Left kidney (tissue), 2 donors: Measurements from ENCODE around the gene IFFO2. TPM values are rescaled to one million over a fixed set of nuclear protein-coding genes. Genes with fewer than 3 reads are reported as not detected.
"Not testable (repeated sequence)": the region's sequence is repeated elsewhere in the genome, so short reads cannot be mapped to it uniquely, and the experiment has no call there.

Experiments used
- DNase-seq: peaks from one replicate; pipeline ENCODE4 v3.0.0-alpha.2; 2013
- polyA plus RNA-seq: library from polyadenylated mRNA; unstranded; fragments of 120-200 nt; gene quantifications from one replicate; pipeline ENCODE4 v1.2.1, GENCODE V29; 2013; ENCODE audit not compliant: insufficient read length

IFFO2 gene
- polyA plus RNA-seq, 1 donor: 26.6 TPM

DNA sequence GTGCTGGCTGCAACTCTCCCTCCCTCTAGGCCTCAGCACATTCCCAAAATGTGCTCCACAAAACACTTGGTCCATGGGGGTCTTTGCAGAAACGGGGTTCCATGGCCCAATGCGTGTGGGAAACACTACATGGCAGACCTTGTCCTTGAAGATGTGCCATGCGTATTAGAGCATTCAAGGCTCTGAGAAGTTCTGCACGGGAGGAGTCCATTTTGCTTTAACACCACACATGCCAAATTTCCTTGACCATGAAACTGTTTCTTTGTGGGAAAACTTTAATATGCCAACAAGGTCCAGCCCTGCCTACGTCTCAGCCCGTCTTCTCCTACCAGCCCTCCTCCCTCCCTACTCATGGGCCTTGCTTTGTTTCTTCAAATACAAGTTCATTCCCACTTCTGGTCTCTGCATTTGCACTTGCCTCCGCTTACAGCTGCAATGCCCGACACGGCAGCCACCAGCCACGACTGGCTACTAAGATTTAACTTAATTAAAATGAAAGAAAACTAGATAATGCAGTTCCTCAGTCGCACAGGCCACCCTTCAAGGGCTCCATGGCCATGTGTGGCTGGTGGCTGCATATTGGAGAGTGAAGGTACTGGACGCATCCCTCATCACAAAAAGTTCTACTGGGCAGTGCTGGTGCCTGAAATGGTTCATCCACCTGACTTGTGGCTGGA, 77.8 kb downstream of the IFFO2 start:
- no peak for DNase-seq

DNA sequence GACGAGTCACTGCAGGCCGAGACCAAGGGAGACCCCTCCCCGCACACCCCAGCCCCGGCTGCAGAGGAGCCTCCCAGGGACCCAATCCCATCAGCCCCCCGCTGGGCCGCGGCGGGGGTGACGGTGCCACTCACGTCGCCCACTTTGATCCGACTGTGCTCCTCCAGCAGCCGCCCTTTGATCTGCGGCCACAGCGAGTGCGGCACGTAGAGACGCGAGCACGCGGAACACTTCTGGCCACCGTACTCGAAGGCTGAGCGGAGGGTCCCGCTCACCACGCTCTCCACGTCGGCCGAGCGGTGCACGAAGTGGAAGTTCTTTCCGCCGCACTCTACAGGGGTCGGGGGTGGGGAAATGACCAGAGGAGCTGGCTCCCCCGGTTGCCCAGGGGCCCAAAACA, 79.2 kb downstream of the IFFO2 start:
- DNase-seq: no peak

DNA sequence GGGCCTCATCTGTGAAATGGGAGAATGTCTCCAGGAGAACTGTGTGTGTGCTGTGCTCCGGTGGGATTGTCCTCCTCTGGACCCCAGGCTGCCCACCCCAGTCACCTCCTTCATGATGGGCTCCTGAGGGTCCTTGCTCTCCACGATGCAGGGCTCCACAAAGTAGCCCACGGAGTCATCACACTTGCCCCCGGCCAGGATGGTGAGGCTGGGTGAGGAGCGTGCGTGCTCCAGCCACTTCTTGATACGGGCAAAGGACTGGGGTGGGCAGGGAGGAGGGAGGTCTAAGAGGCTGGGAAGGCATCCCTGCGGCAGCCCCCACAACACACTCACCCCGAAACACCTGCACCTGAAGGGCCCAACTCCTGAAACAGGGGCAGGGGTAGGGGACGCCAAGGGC, 80.3 kb downstream of the IFFO2 start:
- DNase-seq: no peak

- no peak for DNase-seq
Measured at GRCh38 chr1:18875796-18876128, 80.7 kb downstream of the IFFO2 start.

DNA sequence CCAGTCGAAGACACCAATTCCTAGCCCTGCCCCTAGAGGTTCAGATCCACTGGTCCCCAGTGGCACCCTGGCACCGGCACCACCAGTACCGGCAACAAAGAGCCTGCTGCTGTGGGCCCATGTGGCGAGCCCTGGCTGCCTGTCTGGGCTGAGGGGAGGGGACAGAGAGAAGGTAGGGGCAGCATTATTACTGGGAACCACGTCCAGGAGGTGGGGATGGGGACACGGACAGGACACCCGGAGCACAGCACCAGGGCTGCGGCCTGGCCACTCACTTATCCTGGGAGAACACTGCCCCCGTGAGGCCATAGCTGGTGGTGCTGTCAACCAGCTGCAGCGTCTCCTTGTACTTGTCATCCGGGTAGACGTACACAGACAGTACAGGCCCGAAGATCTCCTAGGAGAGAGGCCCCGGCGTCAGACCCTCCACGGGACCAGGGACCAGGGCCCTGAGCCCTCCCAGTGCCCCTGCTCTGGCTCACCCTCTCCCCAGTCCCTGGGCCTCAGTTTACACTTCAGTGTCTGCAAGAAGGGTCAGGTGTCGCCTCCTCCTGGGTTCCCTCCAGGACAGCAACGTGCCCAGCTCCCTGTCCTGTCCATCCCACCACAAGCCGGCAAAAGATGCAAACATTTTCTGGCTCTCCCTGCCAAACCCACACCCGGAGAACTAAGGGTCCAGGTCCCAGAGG, 81.2 kb downstream of the IFFO2 start:
- DNase-seq: peak; percentile 84

DNA sequence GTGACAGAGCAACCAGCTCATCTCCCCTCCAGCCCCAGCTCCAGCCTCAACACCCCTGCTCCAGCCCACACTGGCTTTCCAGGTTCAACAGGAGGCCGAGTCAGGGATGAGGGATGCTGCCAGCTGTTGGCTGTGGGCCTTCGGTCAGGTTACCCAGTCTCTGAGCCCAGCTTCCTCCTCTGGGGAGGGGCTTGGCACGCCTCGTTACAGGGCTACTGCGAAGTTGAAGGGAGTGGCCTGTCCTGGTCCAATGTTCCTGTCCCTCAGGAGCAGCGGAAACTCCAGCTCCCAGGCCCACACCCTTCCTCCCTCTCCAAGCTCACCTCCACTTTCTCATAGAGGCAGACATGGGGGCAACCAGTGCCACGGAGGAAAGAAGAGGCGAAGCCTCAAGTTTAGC, 81.9 kb downstream of the IFFO2 start:
- no peak for DNase-seq

GRCh38 chr1:18874036-18874435, 82.4 kb downstream of the IFFO2 start:
- no peak for DNase-seq

DNA sequence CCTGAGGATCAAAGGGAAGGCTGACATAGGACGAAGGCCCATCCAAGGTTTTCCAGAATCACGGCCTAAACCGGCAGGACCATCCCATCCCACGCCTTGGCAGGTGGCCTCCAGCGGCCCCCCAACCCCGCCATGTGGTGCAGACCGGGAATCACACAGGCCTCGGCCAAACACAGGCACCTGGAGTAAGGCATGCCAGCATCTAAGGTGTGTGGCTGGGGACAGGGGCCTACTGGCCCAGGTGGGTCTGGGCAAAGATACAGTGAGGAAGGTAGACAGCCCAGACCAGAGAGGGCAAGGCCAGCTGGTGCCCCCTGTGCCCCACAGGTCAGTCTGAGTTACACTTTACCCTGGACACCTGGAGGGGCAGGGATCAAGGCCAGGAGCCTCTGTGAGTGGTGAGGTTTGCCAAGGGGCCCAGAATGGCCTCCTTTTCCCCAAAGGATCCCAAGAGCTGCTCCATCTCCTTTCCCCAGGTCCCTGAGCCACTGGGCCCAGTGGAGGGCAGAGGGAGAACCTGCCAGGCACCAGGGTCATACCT, 84.3 kb downstream of the IFFO2 start:
- DNase-seq: no peak

- no peak for DNase-seq
Measured at GRCh38 chr1:18871401-18872070, 84.9 kb downstream of the IFFO2 start.

DNA sequence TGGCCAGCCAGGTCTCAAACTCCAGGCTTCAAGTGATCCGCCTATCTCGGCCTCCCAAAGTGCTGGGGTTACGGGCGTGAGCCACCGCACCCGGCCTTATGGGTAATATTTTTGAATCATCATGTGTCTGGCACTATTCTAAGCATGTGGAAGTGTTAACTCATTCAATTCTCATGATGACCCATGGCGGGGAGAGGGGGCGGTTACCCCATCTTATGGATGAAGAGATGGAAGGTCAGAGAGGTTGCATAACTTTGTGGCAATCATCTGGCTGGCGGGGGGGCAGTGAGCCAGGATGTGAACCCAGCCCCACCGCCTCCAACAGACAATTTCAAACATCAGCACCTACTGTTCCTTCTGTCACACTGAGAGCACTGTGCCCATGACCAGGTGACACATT, 85.5 kb downstream of the IFFO2 start:
- no peak for DNase-seq

GRCh38 chr1:18870595-18870865, 85.9 kb downstream of the IFFO2 start:
- DNase-seq: not testable (repeated sequence)

- DNase-seq: no peak
Measured at GRCh38 chr1:18869847-18870594, 86.5 kb downstream of the IFFO2 start.

DNA sequence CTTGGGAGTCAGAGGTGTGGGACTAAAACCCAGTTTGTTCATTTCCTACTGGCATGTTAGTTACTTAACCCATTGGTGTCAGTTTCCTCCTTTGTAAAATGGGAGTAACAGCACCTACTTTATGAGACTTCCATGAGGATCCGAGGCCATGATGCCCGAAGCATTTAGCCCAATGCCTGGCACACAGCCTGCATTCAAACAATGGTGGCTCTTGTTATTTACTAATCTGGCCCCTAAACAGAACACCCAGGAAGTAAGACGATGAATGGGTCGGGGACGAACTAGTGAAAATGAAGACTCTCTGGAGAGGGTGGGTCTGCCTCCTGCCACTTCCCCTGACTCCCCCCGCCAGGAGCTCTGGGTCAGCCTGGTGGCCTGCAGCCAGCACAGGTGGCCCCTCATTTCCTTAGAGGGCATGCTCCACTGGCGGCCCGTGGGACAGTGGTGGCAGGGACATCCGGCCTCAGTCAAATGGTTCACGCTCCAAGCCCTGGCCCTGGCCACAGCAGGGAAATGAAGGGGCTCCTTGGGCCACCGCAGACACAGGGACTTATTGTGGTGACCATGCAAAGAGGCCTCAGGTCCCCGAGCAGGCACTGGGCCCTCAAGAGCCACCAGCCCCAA, 87.6 kb downstream of the IFFO2 start:
- no peak for DNase-seq

GRCh38 chr1:18868354-18868753, 88.1 kb downstream of the IFFO2 start:
- no peak for DNase-seq

DNA sequence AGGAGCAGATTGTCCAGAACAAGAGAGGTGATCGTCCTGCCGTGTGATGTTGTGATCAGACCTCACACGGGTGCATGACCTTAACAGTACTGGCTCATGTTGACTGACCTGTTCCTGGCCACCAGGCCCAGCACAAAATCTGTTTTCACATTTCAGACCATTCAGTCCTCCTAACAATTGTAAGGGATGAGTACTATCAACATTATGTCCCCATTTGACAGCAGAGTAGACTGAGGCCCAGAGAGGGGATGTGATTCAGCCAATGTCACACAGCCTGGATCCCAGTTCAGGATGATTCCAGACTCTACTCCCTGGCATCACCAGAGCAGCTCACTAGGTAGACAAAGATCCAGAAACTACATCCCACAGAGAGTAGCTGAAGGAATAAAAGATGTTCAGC, 89.6 kb downstream of the IFFO2 start:
- no peak for DNase-seq

- DNase-seq: no peak
Measured at GRCh38 chr1:18866314-18866713, 90.2 kb downstream of the IFFO2 start.

DNA sequence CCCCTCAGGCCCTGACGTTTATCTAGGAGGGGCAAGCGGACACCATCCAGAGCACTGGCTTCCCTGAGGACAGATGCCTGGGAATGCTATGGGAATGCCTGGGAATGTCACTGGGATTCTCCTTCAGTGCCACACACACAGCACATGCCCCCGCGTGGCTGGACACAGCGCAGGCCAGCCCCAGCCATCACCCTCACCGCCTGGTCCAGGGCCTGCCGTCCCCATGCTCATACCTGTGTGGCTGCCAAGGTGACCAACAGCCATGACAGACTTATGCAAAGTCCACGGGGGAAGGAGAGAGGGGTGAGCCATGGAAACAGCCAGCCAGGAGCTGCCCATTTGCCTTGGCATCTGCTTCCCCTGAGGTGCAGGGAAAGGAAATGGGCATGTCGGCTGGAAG, 91.3 kb downstream of the IFFO2 start:
- no peak for DNase-seq

DNA sequence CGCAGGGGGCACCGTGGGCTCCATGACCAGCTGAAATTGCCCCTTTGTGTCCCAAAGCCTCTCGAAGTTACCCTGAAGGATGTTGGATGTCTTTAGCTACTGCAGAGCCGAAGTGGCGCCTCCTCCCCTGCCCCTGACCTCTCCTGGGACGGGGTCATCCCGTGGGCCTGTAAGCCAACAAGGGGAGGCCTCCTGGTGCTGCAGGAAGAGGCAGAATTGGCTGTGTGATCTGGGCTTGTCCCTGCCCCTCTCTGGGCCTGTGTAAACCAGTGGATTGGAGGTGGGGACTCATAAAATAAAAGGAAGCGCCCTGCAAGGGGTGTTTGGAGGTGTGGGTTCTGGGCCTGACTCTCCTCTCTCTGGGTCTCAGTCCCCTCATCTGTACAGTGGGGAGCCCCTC, 94.9 kb downstream of the IFFO2 start:
- no peak for DNase-seq

DNA sequence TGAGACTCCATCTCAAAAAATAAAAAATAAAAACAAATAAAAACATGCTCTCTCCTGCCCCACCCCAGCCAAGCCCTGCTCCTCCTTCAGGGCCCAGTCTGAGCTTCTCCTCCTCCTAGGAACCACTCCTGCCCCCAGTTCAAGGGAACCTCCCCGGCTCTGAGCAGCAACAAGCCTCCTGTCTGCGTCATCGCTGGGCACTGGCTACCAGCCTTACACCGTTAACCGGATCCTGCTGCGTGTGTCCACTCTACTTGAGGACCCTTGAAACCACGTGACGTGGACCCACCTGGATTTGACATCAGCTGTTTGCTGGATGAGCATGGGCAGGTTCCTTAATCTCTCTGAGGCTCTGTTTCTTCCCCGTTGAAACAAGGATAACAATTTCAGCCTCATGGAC, 95.4 kb downstream of the IFFO2 start:
- no peak for DNase-seq

GRCh38 chr1:18859560-18859959, 96.9 kb downstream of the IFFO2 start, which contains the start of gene TAS1R2:
Gene TAS1R2, minus strand, starts transcription at chr1:18859660. Its CDS starts 0 bp downstream, at chr1:18859660.
- no peak for DNase-seq

DNA sequence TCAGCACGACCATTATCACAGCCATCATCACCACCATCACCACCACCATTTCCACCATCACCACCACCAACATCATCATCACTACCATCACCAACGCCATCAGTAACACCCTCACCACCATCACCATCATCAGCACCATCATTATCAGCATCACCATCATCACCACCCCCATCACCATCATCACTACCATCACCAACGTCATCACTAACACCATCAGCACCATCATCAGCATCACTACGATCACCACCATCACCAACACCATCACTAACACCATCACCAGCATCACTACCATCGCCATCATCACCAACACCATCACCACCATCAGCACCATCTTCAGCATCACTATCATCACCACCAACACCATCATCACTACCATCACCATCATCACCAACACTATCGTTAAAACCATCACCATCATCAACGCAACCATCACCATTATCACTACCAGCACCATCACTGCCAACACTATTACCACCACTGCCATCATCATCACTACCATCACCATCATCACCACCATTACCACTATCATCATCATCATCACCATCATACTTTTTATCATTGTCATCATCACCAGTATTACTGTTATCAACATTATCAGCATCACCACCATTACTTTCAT, 98.3 kb downstream of the IFFO2 start:
- DNase-seq: no peak

DNA sequence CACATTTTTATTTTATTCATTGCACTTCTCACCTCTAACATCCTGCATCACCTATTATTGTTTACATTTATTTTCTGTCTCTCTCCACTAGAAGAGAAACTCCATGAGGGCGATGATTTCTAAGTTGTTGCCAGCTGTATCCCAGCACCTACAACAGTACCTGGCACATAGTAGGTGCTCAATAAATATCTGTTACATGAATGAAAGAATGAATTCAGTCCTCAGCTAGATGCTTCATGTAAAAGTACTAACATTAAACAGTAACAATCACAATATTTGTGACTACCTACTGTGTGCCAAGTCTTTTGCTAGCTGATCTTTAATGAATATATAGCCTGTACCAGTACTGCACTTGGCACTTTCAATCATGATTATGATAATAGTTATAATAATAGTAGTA, 100.0 kb downstream of the IFFO2 start:
- DNase-seq: no peak
